Endodermal cell (in vitro differentiated cells): ENCODE results near the gene MTF1. TPM values are rescaled to one million over a fixed set of nuclear protein-coding genes. Genes with fewer than 3 reads are reported as not detected.

Experiments used
- DNase-seq: peaks from one replicate; pipeline ENCODE4 v3.0.0-alpha.2; 2017
- H3K27ac ChIP-seq: 2 replicates; pipeline ENCODE4 v1.5.1; 2013; ENCODE audit warnings: mild to moderate bottlenecking, low read depth, low read length, moderate library complexity
- H3K27me3 ChIP-seq: 2 replicates; pipeline ENCODE4 v1.6.1; 2013; ENCODE audit warnings: mild to moderate bottlenecking, low read length, moderate library complexity; ENCODE audit not compliant: insufficient read depth, control insufficient read depth, poor library complexity, severe bottlenecking
- H3K36me3 ChIP-seq: 2 replicates; pipeline ENCODE4 v1.7.0; 2013; ENCODE audit warnings: mild to moderate bottlenecking, low read length, moderate library complexity; ENCODE audit not compliant: control insufficient read depth, insufficient read depth
- H3K4me1 ChIP-seq: one replicate; pipeline ENCODE4 v1.7.0; 2013; ENCODE audit warnings: low read length; ENCODE audit not compliant: control insufficient read depth, insufficient read depth
- H3K4me3 ChIP-seq: 2 replicates; pipeline ENCODE4 v1.5.1; 2013; ENCODE audit warnings: mild to moderate bottlenecking, low read length, moderate library complexity
- H3K9ac ChIP-seq: 2 replicates; pipeline ENCODE4 v1.6.1; 2013; ENCODE audit warnings: mild to moderate bottlenecking, low read length, moderate library complexity; ENCODE audit not compliant: poor library complexity, severe bottlenecking; ENCODE audit errors: extremely low read depth
- H3K9me3 ChIP-seq: 2 replicates; pipeline ENCODE4 v1.6.1; 2013; ENCODE audit warnings: mild to moderate bottlenecking, low read length, moderate library complexity; ENCODE audit not compliant: control insufficient read depth
- H3K27ac Mint-ChIP-seq: 2 replicates; pipeline ENCODE4 v1.8.0; 2020; ENCODE audit warnings: mixed read lengths
- H3K27me3 Mint-ChIP-seq: 2 replicates; pipeline ENCODE4 v1.8.0; 2021; ENCODE audit warnings: mild to moderate bottlenecking, mixed read lengths; ENCODE audit not compliant: insufficient read depth
- H3K36me3 Mint-ChIP-seq: 2 replicates; pipeline ENCODE4 v1.8.0; 2020; ENCODE audit warnings: low read depth, mixed read lengths
- H3K4me1 Mint-ChIP-seq: 2 replicates; pipeline ENCODE4 v1.8.0; 2020; ENCODE audit warnings: mixed read lengths
- H3K4me3 Mint-ChIP-seq: 2 replicates; pipeline ENCODE4 v1.8.0; 2020; ENCODE audit warnings: mild to moderate bottlenecking, moderate library complexity, mixed read lengths
- H3K9me3 Mint-ChIP-seq: 2 replicates; pipeline ENCODE4 v1.8.0; 2020; ENCODE audit warnings: mild to moderate bottlenecking, mixed read lengths
- WGBS, 2 experiments: methylation state at CpG; one replicate each; pipeline versions ENCODE4 v1.1.5 to v1.1.7; 2013; ENCODE audit warnings: missing lambda C conversion rate in 2 of 2, mixed read lengths in 1 of 2; ENCODE audit not compliant: insufficient coverage in 1 of 2, insufficient read length in 1 of 2; 5-methylcytosine and 5-hydroxymethylcytosine counted together
- total RNA-seq, 2 donors: library from RNA; stranded (reverse); fragmentation: NEBNext Ultra II Directional in 1 of 2; extraction: Animal tissue kit (Norgen Biotek cat#: 25700) in 1 of 2; gene quantifications; 2 replicates in 1 of 2; 3 replicates in 1 of 2; pipeline ENCODE4 v1.2.1, GENCODE V29; 2021
- TF ChIP-seq, protein P1 (sequence below): fragments of 200-600 bp; sonication (generic); conservative IDR thresholded peaks from 2 replicates; pipeline ENCODE4 v1.5.0; 2021; ENCODE audit warnings: antibody characterized with exemption, mild to moderate bottlenecking

Gene MTF1
- total RNA-seq, 2 donors from 2014 or later: 16.6 to 17.1 TPM

- Histone ChIP-seq H3K9ac (no peak overlapping the region), H3K36me3 (peaks cover 8% of the 10 kb centered on the region), H3K4me3 (no peak overlapping the region), H3K4me1 (no peaks in the 10 kb centered on the region), H3K9me3 (no peaks in the 10 kb centered on the region), H3K27ac (no peak overlapping the region), H3K27me3 (no peaks in the 10 kb centered on the region)
- WGBS, 2 experiments: 94 to 98% methylated on average over 4 to 5 of the region's 5 CpGs
- Mint-ChIP-seq H3K4me3 (no peak overlapping the region), H3K4me1 (no peaks in the 10 kb centered on the region), H3K36me3 (peaks cover 12% of the 10 kb centered on the region), H3K9me3 (peaks cover 4% of the 10 kb centered on the region), H3K27ac (no peak overlapping the region), H3K27me3 (no peaks in the 10 kb centered on the region)
- TF ChIP-seq, protein P1, sequence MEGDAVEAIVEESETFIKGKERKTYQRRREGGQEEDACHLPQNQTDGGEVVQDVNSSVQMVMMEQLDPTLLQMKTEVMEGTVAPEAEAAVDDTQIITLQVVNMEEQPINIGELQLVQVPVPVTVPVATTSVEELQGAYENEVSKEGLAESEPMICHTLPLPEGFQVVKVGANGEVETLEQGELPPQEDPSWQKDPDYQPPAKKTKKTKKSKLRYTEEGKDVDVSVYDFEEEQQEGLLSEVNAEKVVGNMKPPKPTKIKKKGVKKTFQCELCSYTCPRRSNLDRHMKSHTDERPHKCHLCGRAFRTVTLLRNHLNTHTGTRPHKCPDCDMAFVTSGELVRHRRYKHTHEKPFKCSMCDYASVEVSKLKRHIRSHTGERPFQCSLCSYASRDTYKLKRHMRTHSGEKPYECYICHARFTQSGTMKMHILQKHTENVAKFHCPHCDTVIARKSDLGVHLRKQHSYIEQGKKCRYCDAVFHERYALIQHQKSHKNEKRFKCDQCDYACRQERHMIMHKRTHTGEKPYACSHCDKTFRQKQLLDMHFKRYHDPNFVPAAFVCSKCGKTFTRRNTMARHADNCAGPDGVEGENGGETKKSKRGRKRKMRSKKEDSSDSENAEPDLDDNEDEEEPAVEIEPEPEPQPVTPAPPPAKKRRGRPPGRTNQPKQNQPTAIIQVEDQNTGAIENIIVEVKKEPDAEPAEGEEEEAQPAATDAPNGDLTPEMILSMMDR: no peak
- no peak for DNase-seq
Observed at GRCh38 chr1:37892151-37893047, 33.0 kb upstream of the MTF1 start.

DNA sequence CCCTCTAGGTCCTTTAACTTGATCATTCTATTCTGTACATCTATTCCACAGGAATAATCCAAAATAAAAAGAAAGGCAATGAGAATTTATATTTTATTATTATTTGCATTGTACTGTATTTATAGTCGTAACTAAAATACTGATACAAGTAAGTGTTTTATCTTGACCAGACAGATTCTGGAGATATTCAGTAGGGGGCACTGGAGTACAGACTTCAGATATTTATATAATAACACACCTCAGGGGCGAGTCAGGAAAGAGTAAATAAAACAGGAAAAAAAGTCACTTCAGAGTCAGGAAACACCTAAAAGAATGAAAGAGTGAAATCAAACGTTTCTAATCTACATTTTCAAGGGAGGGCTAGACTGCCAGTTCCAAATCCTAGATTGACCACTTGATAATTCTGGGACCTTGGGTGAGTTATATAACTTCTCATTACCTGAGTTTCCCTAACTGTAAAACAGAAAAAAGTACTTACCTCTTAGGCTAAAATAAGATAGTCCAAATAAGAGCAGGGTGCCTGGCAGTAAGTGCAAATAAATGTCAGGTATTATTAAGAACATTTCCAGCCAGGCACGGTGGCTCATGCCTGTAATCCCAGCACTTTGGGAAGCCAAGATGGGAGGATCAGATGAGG, 31.1 kb upstream of the MTF1 start:
- 72 to 81% methylated on average over 2 to 4 of the region's 4 CpGs for WGBS, 2 experiments

GRCh38 chr1:37888022-37888700, 28.8 kb upstream of the MTF1 start:
- H3K27ac Mint-ChIP-seq: no peak overlapping the region
- H3K4me1 ChIP-seq: peaks cover 5% of the 10 kb centered on the region
- H3K27me3 ChIP-seq: no peaks in the 10 kb centered on the region
- H3K9ac ChIP-seq: no peak overlapping the region
- TF ChIP-seq, protein P1: no peak
- H3K9me3 Mint-ChIP-seq: no peaks in the 10 kb centered on the region
- H3K9me3 ChIP-seq: no peaks in the 10 kb centered on the region
- DNase-seq: no peak
- 77 to 94% methylated on average over 3 to 6 of the region's 6 CpGs for WGBS, 2 experiments
- H3K27ac ChIP-seq: no peak overlapping the region
- no peak overlapping the region for H3K4me3 ChIP-seq
- H3K27me3 Mint-ChIP-seq: no peaks in the 10 kb centered on the region
- peaks cover 34% of the 10 kb centered on the region for H3K36me3 Mint-ChIP-seq
- H3K4me3 Mint-ChIP-seq: no peak overlapping the region
- H3K4me1 Mint-ChIP-seq: peaks cover 2% of the 10 kb centered on the region
- H3K36me3 ChIP-seq: peaks cover 22% of the 10 kb centered on the region

More for the DNA sequence above, 31.1 kb upstream of the MTF1 start:
- no peak for DNase-seq
- Mint-ChIP-seq H3K36me3 (peaks cover 29% of the 10 kb centered on the region), H3K9me3 (peaks cover 4% of the 10 kb centered on the region), H3K4me3 (no peak overlapping the region), H3K27ac (no peak overlapping the region), H3K27me3 (no peaks in the 10 kb centered on the region), H3K4me1 (no peaks in the 10 kb centered on the region)
- Histone ChIP-seq H3K4me1 (no peaks in the 10 kb centered on the region), H3K27me3 (no peaks in the 10 kb centered on the region), H3K9ac (no peak overlapping the region), H3K27ac (no peak overlapping the region), H3K9me3 (no peaks in the 10 kb centered on the region), H3K36me3 (peaks cover 22% of the 10 kb centered on the region), H3K4me3 (no peak overlapping the region)
- TF ChIP-seq, protein P1: peak; percentile 72
